A549 treated with CpdA at 1 μM for 4 hours (cell line): ENCODE measurements around the gene FBXW2. TPM values are rescaled to one million over a fixed set of nuclear protein-coding genes. Genes with fewer than 3 reads are reported as not detected.

Source experiments
- total RNA-seq: library from RNA; stranded (reverse); fragments of 200-300 nt; extraction: Qiagen RNA extraction; gene quantifications from 5 replicates; pipeline ENCODE4 v1.2.3, GENCODE V29; 2022; ENCODE audit warnings: low read depth

Gene FBXW2
- 36.0 to 43.9 TPM (median 41.9 TPM) in 5 replicates for total RNA-seq

DNA sequence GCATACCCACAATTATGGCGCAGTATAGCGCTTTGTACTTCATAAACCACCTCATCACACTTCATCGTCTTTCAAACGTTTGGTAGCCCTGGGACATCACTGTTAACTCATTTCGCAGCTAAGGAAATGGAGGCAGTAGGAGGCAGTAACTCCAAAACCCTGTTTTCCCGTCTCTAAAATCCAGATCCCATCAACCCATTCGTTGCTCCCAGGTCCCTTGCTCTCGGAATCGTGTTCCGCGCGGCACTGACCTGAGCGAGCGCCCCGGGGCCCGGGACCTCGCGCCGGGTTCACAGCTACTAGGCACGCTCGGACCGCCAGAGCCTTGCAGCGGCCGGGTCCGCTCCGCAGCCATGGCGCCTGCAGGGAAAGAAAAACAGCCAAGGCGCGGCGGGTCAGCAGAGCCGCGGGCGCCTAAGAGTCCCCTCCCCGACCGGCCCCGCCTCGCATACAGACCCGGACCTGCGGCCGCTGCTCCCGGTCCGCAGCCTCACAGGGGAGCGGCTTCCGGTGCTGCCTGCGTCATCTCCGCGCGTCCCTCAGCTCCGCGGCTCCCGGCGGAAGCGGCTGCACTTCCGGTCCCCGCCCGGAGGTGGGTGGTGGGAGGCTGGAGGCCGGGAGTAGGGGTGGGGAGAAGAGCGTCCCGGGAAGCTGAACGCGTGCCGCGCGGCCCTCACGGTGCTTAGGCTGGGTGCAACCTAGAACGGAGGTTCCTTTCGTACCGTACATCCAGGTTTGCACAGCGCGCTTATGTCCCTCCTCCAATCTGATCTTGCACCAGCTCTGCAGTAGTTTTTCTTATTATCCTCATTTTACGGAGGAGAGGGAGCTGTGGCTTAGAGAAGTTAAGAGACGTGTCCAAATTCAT is at the start of gene FBXW2:
TSS of gene FBXW2 (minus strand) at position 519 of the 868 bp plus-strand sequence. CDS start 5,158 bp downstream, outside the sequence.

GRCh38 chr9:120714088-120714845 is 78.9 kb downstream of the FBXW2 start, which contains the start of gene MEGF9:
Gene MEGF9 (minus strand): TSS chr9:120714470. CDS start chr9:120714358, 112 bp downstream.

Other genes starting within 250 kb of the FBXW2 start
- 30.6 to 32.1 TPM (median 31.6 TPM) in 5 replicates for gene CDK5RAP2, start 213.2 kb downstream of the FBXW2 start, total RNA-seq
- 22.6 to 32.6 TPM (median 26.2 TPM) in 5 replicates for gene MEGF9, start 78.9 kb downstream of the FBXW2 start, total RNA-seq
- gene PSMD5, start 49.5 kb upstream of the FBXW2 start, total RNA-seq, result 30.1 to 38.1 TPM (median 30.5 TPM) in 5 replicates
- gene PHF19, start 83.8 kb upstream of the FBXW2 start, total RNA-seq, result 87.0 to 139 TPM (median 128 TPM) in 5 replicates
- 5.3 to 11.0 TPM (median 8.1 TPM) in 5 replicates for gene TRAF1, start 133.4 kb upstream of the FBXW2 start, total RNA-seq